Activated CD4-positive, alpha-beta memory T cell treated with anti-CD3 and anti-CD28 coated beads, Interleukin-2, amount 10 ng/mL, durations not matched to agents 7 days and 5 days (primary cell): Measurements from ENCODE around the gene RAD51B. TPM values are rescaled to one million over a fixed set of nuclear protein-coding genes. Genes with fewer than 3 reads are reported as not detected.
"Not testable (repeated sequence)": the region's sequence is repeated elsewhere in the genome, so short reads cannot be mapped to it uniquely, and the experiment has no call there.

Experiments
- CTCF ChIA-PET: fragments of 350-600 bp; sonication (Branson Sonifier 250); formaldehyde crosslinking; loops from one replicate; lab custom pipeline; 2021; ENCODE audit warnings: antibody characterized with exemption, inconsistent platforms; lab: Charles Lee
- POLR2A ChIA-PET: fragments of 350-600 bp; sonication (Branson Sonifier 250); formaldehyde crosslinking; loops from one replicate; lab custom pipeline; 2021; ENCODE audit warnings: antibody characterized with exemption; lab: Charles Lee
- DNase-seq: peaks from one replicate; pipeline ENCODE4 v3.0.0-alpha.2; 2020
- H3K27ac Mint-ChIP-seq: one replicate; pipeline ENCODE4 v1.8.0; 2021; ENCODE audit warnings: mild to moderate bottlenecking, mixed read lengths
- H3K27me3 Mint-ChIP-seq: one replicate; pipeline ENCODE4 v1.8.0; 2021; ENCODE audit warnings: mixed read lengths
- H3K36me3 Mint-ChIP-seq: one replicate; pipeline ENCODE4 v1.8.0; 2021; ENCODE audit warnings: low read depth, mixed read lengths
- H3K4me1 Mint-ChIP-seq: one replicate; pipeline ENCODE4 v1.8.0; 2021; ENCODE audit warnings: mixed read lengths
- H3K4me3 Mint-ChIP-seq: one replicate; pipeline ENCODE4 v1.8.0; 2021; ENCODE audit warnings: mild to moderate bottlenecking, mixed read lengths
- H3K9me3 Mint-ChIP-seq: one replicate; pipeline ENCODE4 v1.8.0; 2021; ENCODE audit warnings: mixed read lengths
- total RNA-seq, 2 experiments: library from RNA; stranded (reverse); gene quantifications; one replicate each; pipeline ENCODE4 v1.2.3, GENCODE V29; 2021

RAD51B gene
- total RNA-seq, 2 experiments from 2014 or later: 33.1 to 40.8 TPM

- Mint-ChIP-seq H3K4me1 (peaks cover 15% of the 10 kb centered on the region), H3K27me3 (no peaks in the 10 kb centered on the region), H3K4me3 (no peak overlapping the region), H3K9me3 (no peaks in the 10 kb centered on the region), H3K36me3 (no peaks in the 10 kb centered on the region), H3K27ac (no peak overlapping the region)
- POLR2A ChIA-PET: interaction anchor here (1.9 to 7.5 kb wide), 3 partner anchors 34 to 565 kb away, joined by 4 to 60 read pairs (median 40); partner anchors contain the start of gene ZFP36L1
- CTCF ChIA-PET: interaction anchor here (0.5 to 12.5 kb wide), 12 partner anchors 13 to 593 kb away, joined by 3 to 129 read pairs (median 4); partner anchors contain the start of gene ZFP36L1
- no peak for DNase-seq
Measured at GRCh38 chr14:68250927-68251768, 431.6 kb downstream of the RAD51B start.

- CTCF ChIA-PET: interaction anchor here (0.8 to 12.5 kb wide), 7 partner anchors 12 to 592 kb away, joined by 4 to 129 read pairs (median 5); partner anchors contain the start of gene ZFP36L1
- Mint-ChIP-seq H3K9me3 (no peaks in the 10 kb centered on the region), H3K27ac (no peak overlapping the region), H3K36me3 (no peaks in the 10 kb centered on the region), H3K4me3 (no peak overlapping the region), H3K4me1 (peaks cover 15% of the 10 kb centered on the region), H3K27me3 (no peaks in the 10 kb centered on the region)
- POLR2A ChIA-PET: interaction anchor here (1.0 to 7.5 kb wide), 4 partner anchors 34 to 564 kb away, joined by 3 to 60 read pairs (median 22); partner anchors contain the start of gene ZFP36L1
- DNase-seq: no peak
Measured at GRCh38 chr14:68251769-68252100, 432.2 kb downstream of the RAD51B start.

- peaks cover 9% of the 10 kb centered on the region for H3K4me1 Mint-ChIP-seq
- H3K9me3 Mint-ChIP-seq: no peaks in the 10 kb centered on the region
- POLR2A ChIA-PET: interaction anchor here (1.2 to 7.5 kb wide), 2 partner anchors 529 to 536 kb away, joined by 3 to 60 read pairs; partner anchors contain the start of gene ZFP36L1
- H3K4me3 Mint-ChIP-seq: no peak overlapping the region
- CTCF ChIA-PET: interaction anchor here (0.7 to 12.5 kb wide), 5 partner anchors 95 to 591 kb away, joined by 3 to 129 read pairs (median 5); partner anchors contain the start of gene ZFP36L1
- no peaks in the 10 kb centered on the region for H3K36me3 Mint-ChIP-seq
- DNase-seq: no peak
- no peaks in the 10 kb centered on the region for H3K27me3 Mint-ChIP-seq
- no peak overlapping the region for H3K27ac Mint-ChIP-seq
Measured at GRCh38 chr14:68253160-68253780, 433.7 kb downstream of the RAD51B start.

- POLR2A ChIA-PET: interaction anchor here (1.2 to 7.5 kb wide), 2 partner anchors 528 to 536 kb away, joined by 3 to 60 read pairs; partner anchors contain the start of gene ZFP36L1
- CTCF ChIA-PET: interaction anchor here (1.0 to 12.5 kb wide), 4 partner anchors 536 to 590 kb away, joined by 3 to 129 read pairs (median 58); partner anchors contain the start of gene ZFP36L1
- Mint-ChIP-seq H3K36me3 (no peaks in the 10 kb centered on the region), H3K4me1 (peaks cover 5% of the 10 kb centered on the region), H3K9me3 (no peaks in the 10 kb centered on the region), H3K27me3 (no peaks in the 10 kb centered on the region), H3K27ac (no peak overlapping the region), H3K4me3 (no peak overlapping the region)
- no peak for DNase-seq
Measured at GRCh38 chr14:68253878-68254528, 434.4 kb downstream of the RAD51B start.

- ChIA-PET POLR2A (interaction anchor here (1.2 to 7.5 kb wide), 2 partner anchors 527 to 535 kb away, joined by 3 to 60 read pairs; partner anchors contain the start of gene ZFP36L1), CTCF (interaction anchor here (12.5 kb wide), 1 partner anchor 535 kb away, joined by 129 read pairs; the partner anchor contains the start of gene ZFP36L1)
- no peaks in the 10 kb centered on the region for H3K27me3 Mint-ChIP-seq
Measured at GRCh38 chr14:68254669-68255527, 435.3 kb downstream of the RAD51B start.

GRCh38 chr14:68255693-68256178 is 436.2 kb downstream of the RAD51B start:
- DNase-seq: no peak
- CTCF ChIA-PET: no interaction called here
- Mint-ChIP-seq H3K27ac (no peak overlapping the region), H3K4me3 (no peak overlapping the region), H3K9me3 (no peaks in the 10 kb centered on the region), H3K27me3 (no peaks in the 10 kb centered on the region), H3K36me3 (no peaks in the 10 kb centered on the region), H3K4me1 (peaks cover 8% of the 10 kb centered on the region)
- POLR2A ChIA-PET: no interaction called here

More at GRCh38 chr14:68254669-68255527, 435.3 kb downstream of the RAD51B start:
- H3K36me3 Mint-ChIP-seq: no peaks in the 10 kb centered on the region
- H3K27ac Mint-ChIP-seq: no peak overlapping the region
- H3K4me3 Mint-ChIP-seq: no peak overlapping the region
- no peak for DNase-seq
- peaks cover 5% of the 10 kb centered on the region for H3K4me1 Mint-ChIP-seq
- no peaks in the 10 kb centered on the region for H3K9me3 Mint-ChIP-seq

GRCh38 chr14:68257969-68258368 is 438.4 kb downstream of the RAD51B start:
- Mint-ChIP-seq H3K27ac (no peak overlapping the region), H3K4me3 (no peak overlapping the region), H3K36me3 (no peaks in the 10 kb centered on the region), H3K9me3 (no peaks in the 10 kb centered on the region), H3K27me3 (no peaks in the 10 kb centered on the region), H3K4me1 (peaks cover 16% of the 10 kb centered on the region)
- CTCF ChIA-PET: no interaction called here
- POLR2A ChIA-PET: no interaction called here
- no peak for DNase-seq

- POLR2A ChIA-PET: interaction anchor here (1.4 kb wide), 1 partner anchor 531 kb away, joined by 5 read pairs; no protein-coding TSS in a partner anchor
- H3K4me1 Mint-ChIP-seq: peaks cover 20% of the 10 kb centered on the region
- H3K27me3 Mint-ChIP-seq, H3K9me3 Mint-ChIP-seq, H3K27ac Mint-ChIP-seq, H3K4me3 Mint-ChIP-seq, CTCF ChIA-PET, H3K36me3 Mint-ChIP-seq, DNase-seq: not testable (repeated sequence)
Measured at GRCh38 chr14:68258995-68259394, 439.4 kb downstream of the RAD51B start.

- Mint-ChIP-seq H3K27me3 (no peaks in the 10 kb centered on the region), H3K9me3 (no peaks in the 10 kb centered on the region), H3K4me1 (peaks cover 20% of the 10 kb centered on the region), H3K36me3 (no peaks in the 10 kb centered on the region), H3K4me3 (no peak overlapping the region), H3K27ac (no peak overlapping the region)
- DNase-seq: no peak
- ChIA-PET POLR2A (interaction anchor here (1.5 kb wide), 1 partner anchor 426 kb away, joined by 4 read pairs; no protein-coding TSS in a partner anchor), CTCF (no interaction called here)
Measured at GRCh38 chr14:68260121-68260520, 440.5 kb downstream of the RAD51B start.

GRCh38 chr14:68261092-68261842 is 441.7 kb downstream of the RAD51B start:
- H3K4me1 Mint-ChIP-seq: peaks cover 20% of the 10 kb centered on the region
- no peaks in the 10 kb centered on the region for H3K36me3 Mint-ChIP-seq
- H3K27me3 Mint-ChIP-seq: no peaks in the 10 kb centered on the region
- no peaks in the 10 kb centered on the region for H3K9me3 Mint-ChIP-seq
- no peak overlapping the region for H3K4me3 Mint-ChIP-seq
- CTCF ChIA-PET: interaction anchor here (0.7 kb wide), 1 partner anchor 554 kb away, joined by 3 read pairs; no protein-coding TSS in a partner anchor
- H3K27ac Mint-ChIP-seq: no peak overlapping the region
- no peak for DNase-seq
- POLR2A ChIA-PET: no interaction called here

- no peak for DNase-seq
- Mint-ChIP-seq H3K4me3 (no peak overlapping the region), H3K4me1 (peaks cover 20% of the 10 kb centered on the region), H3K9me3 (no peaks in the 10 kb centered on the region), H3K27ac (no peak overlapping the region), H3K27me3 (no peaks in the 10 kb centered on the region), H3K36me3 (no peaks in the 10 kb centered on the region)
- ChIA-PET CTCF (no interaction called here), POLR2A (no interaction called here)
Measured at GRCh38 chr14:68262567-68262966, 443.0 kb downstream of the RAD51B start.
